K562 (cell line): Measurements from ENCODE around the gene GPER1. TPM values are rescaled to one million over a fixed set of nuclear protein-coding genes. Genes with fewer than 3 reads are reported as not detected.
A peak's percentile ranks its signal among the peaks of the same experiment; 100 is the strongest.

Source experiments
- ATAC-seq: fragments of 200-7000 bp; cut with Tn5 transposase; 3 replicates; pipeline ENCODE4 v1.9.1; 2020; ENCODE audit warnings: moderate library complexity
- BruUV-seq: library from RNA; stranded (reverse); fragments of 400-500 nt; replicated peaks from 2 replicates; lab custom pipeline; 2021; lab: Mats Ljungman, UMichigan
- CTCF ChIA-PET: fragments of 300-600 bp; formaldehyde crosslinking; extraction: SDS; loops from one replicate; lab custom pipeline; 2021; ENCODE audit warnings: low intra/inter-chr PET ratio; lab: Yijun Ruan, JAX
- POLR2A ChIA-PET: fragments of 300-600, 350-650 bp; sonication (Branson Sonifier 250); formaldehyde crosslinking; extraction: SDS; loops from one replicate; lab custom pipeline; 2021; ENCODE audit warnings: antibody characterized with exemption, inconsistent platforms; lab: Yijun Ruan, JAX
- DNase-seq, 4 experiments: peaks; one replicate each; pipeline versions ENCODE4 v3.0.0 to v3.0.0-alpha.2; 2011 to 2018; ENCODE audit warnings: low spot score in 3 of 4, mixed read lengths in 3 of 4; ENCODE audit errors: extremely low read depth in 1 of 4
- FAIRE-seq: peaks from 2 replicates; lab custom pipeline; 2011; peaks lifted over from hg19 to GRCh38; lab: Jason Lieb, UNC
- H2AFZ ChIP-seq: 2 replicates; pipeline ENCODE4 v1.6.0; 2011; ENCODE audit warnings: low read depth, low read length, control low read depth, inconsistent platforms
- H3K27ac ChIP-seq: fragments of 200-600 bp; 3 replicates; pipeline ENCODE4 v1.8.0; 2011; ENCODE audit warnings: low read depth, mild to moderate bottlenecking, control low read depth, inconsistent platforms, low read length, moderate library complexity, mixed read lengths; ENCODE audit errors: extremely low read depth
- H3K27me3 ChIP-seq, 2 experiments: fragments of 300-600 bp in 1 of 2; 2 replicates in 1 of 2; 3 replicates in 1 of 2; pipeline versions ENCODE4 v1.6.0 to v1.8.0; 2011; ENCODE audit warnings: inconsistent platforms in 2 of 2, low read length in 2 of 2, mild to moderate bottlenecking in 1 of 2, mixed read lengths in 1 of 2, moderate library complexity in 1 of 2; ENCODE audit not compliant: control insufficient read depth in 2 of 2, insufficient read depth in 2 of 2
- H3K36me3 ChIP-seq: fragments of 300-600 bp; 3 replicates; pipeline ENCODE4 v1.8.0; 2011; ENCODE audit warnings: mild to moderate bottlenecking, low read length, inconsistent platforms; ENCODE audit not compliant: control insufficient read depth, insufficient read depth
- H3K4me1 ChIP-seq, 2 experiments: fragments of 200-600 bp in 1 of 2; replicated peaks in 1 of 2; 2 replicates in 1 of 2; 3 replicates in 1 of 2; pipeline versions ENCODE4 v1.5.1 to v1.8.0; 2011; ENCODE audit warnings: inconsistent platforms in 2 of 2, low read length in 2 of 2, mild to moderate bottlenecking in 1 of 2, mixed read lengths in 1 of 2, moderate library complexity in 1 of 2; ENCODE audit not compliant: control insufficient read depth in 2 of 2, insufficient read depth in 2 of 2
- H3K4me2 ChIP-seq: 2 replicates; pipeline ENCODE4 v1.6.1; 2011; ENCODE audit warnings: low read length, control low read depth, inconsistent platforms, mixed read lengths; ENCODE audit not compliant: insufficient read depth
- H3K4me3 ChIP-seq: fragments of 200-600 bp; sonication (generic), shearing (Covaris generic); 2 replicates; pipeline ENCODE4 v1.5.1; 2016; ENCODE audit warnings: control low read depth, inconsistent platforms
- H3K79me2 ChIP-seq: fragments of 200-600 bp; 3 replicates; pipeline ENCODE4 v1.8.0; 2011; ENCODE audit warnings: low read length, inconsistent platforms; ENCODE audit not compliant: control insufficient read depth, insufficient read depth
- H3K9ac ChIP-seq, 2 experiments: 2 replicates each; pipeline versions ENCODE4 v1.6.0 to v1.6.1; 2011; ENCODE audit warnings: low read depth in 2 of 2, low read length in 2 of 2, control low read depth in 1 of 2, inconsistent platforms in 1 of 2, mild to moderate bottlenecking in 1 of 2, mixed read lengths in 1 of 2; ENCODE audit not compliant: insufficient read depth in 1 of 2
- H3K9me1 ChIP-seq: one replicate; pipeline ENCODE4 v1.6.0; 2011; ENCODE audit warnings: inconsistent platforms, mild to moderate bottlenecking, low read length, moderate library complexity; ENCODE audit not compliant: control insufficient read depth, insufficient read depth
- H3K9me3 ChIP-seq: replicated peaks from 2 replicates; pipeline ENCODE4 v1.5.1; 2011; ENCODE audit warnings: low read depth, low read length, inconsistent platforms; ENCODE audit not compliant: control insufficient read depth, insufficient read depth
- H4K20me1 ChIP-seq: replicated peaks from 2 replicates; pipeline ENCODE4 v1.6.1; 2011; ENCODE audit warnings: low read length, inconsistent platforms, mixed read lengths; ENCODE audit not compliant: control insufficient read depth, insufficient read depth
- CEBPG ChIP-seq, 3 experiments: fragments of 200-800 bp in 1 of 3; sonication (Bioruptor generic) in 1 of 3; sonication (generic) in 1 of 3; formaldehyde crosslinking in 1 of 3; IDR thresholded peaks in 2 of 3; conservative IDR thresholded peaks in 1 of 3; 2 replicates each; pipeline versions ENCODE4 v1.6.1 to v1.8.0; 2016 to 2022; ENCODE audit warnings: missing compliant biosample characterization in 2 of 3, missing genetic modification characterization in 2 of 3, mild to moderate bottlenecking in 1 of 3, missing genetic modification reagents in 1 of 3
- HINFP ChIP-seq: fragments of 450-650 bp; conservative IDR thresholded peaks from 2 replicates; pipeline ENCODE4 v1.6.1; 2016; ENCODE audit warnings: missing genetic modification characterization, low read depth, mild to moderate bottlenecking, control low read depth, missing compliant biosample characterization
- KHSRP ChIP-seq: fragments of 450-650 bp; IDR thresholded peaks from 2 replicates; pipeline ENCODE4 v1.6.1; 2017
- KLF13 ChIP-seq: fragments of 450-650 bp; IDR thresholded peaks from 2 replicates; pipeline ENCODE4 v1.6.1; 2016; ENCODE audit warnings: missing genetic modification characterization, low read depth, mild to moderate bottlenecking, missing compliant biosample characterization, moderate library complexity, borderline replicate concordance
- MYC ChIP-seq, 2 experiments: fragments of 250-450 bp in 1 of 2; sonication (Bioruptor Pico) in 1 of 2; IDR thresholded peaks; 2 replicates each; pipeline versions ENCODE4 v1.5.1 to v1.6.1; 2012 to 2021; ENCODE audit warnings: low read depth in 2 of 2, borderline replicate concordance in 1 of 2, improper control_type of control experiment in 1 of 2, low read length in 1 of 2, mild to moderate bottlenecking in 1 of 2, moderate library complexity in 1 of 2
- NFE2L1 ChIP-seq: fragments of 450-650 bp; IDR thresholded peaks from 2 replicates; pipeline ENCODE4 v1.6.1; 2016; ENCODE audit warnings: missing genetic modification characterization, low read depth, mild to moderate bottlenecking, missing compliant biosample characterization, moderate library complexity, borderline replicate concordance
- RREB1 ChIP-seq: fragments of 250-450 bp; sonication (Bioruptor Pico); IDR thresholded peaks from 2 replicates; pipeline ENCODE4 v1.4.0; 2020
- SREBF2 ChIP-seq: sonication (generic); formaldehyde crosslinking; IDR thresholded peaks from 2 replicates; pipeline ENCODE4 v1.4.0; 2020; ENCODE audit warnings: mild to moderate bottlenecking, missing genetic modification reagents
- TSHZ1 ChIP-seq: fragments of 250-450 bp; sonication (Bioruptor Pico); IDR thresholded peaks from 2 replicates; pipeline ENCODE4 v1.4.0; 2020; ENCODE audit warnings: mild to moderate bottlenecking, moderate library complexity
- ZC3H11A ChIP-seq: IDR thresholded peaks from 2 replicates; pipeline ENCODE4 v1.6.1; 2012; ENCODE audit warnings: low read depth, low read length, improper control_type of control experiment
- WGBS: fragments of 100-300 bp; shearing (Covaris generic); methylation state at CpG from one replicate; pipeline ENCODE4 v1.1.6; 2016; ENCODE audit warnings: low coverage, mixed read lengths; ENCODE audit not compliant: insufficient coverage; ENCODE audit errors: missing lambda C conversion rate; 5-methylcytosine and 5-hydroxymethylcytosine counted together
- in situ Hi-C: fragments of 300-500 bp; cut with MboI; formaldehyde crosslinking; loops from 4 replicates; pipeline ENCODE4 v1.15.0; 2018; ENCODE audit warnings: inconsistent platforms, mixed read lengths
- intact Hi-C: fragments of 100-400 bp; cut with micrococcal nuclease; formaldehyde crosslinking; loops from 2 replicates; pipeline ENCODE4 v1.14.2; 2022
- polyA plus RNA-seq, 8 experiments: library from polyadenylated mRNA; depleted of rRNA in 4 of 8; stranded (reverse) in 5 of 8; unstranded in 3 of 8; fragments of >200 nt; fragmentation: Nextera tagmentation in 2 of 8; fragmentation: Illumina TruSeq in 1 of 8; extraction: Ambion mirVana in 2 of 8; extraction: Trizol in 1 of 8; gene quantifications; 2 replicates each; pipeline versions ENCODE4 v1.2.1 to v1.2.3, GENCODE V29; 2011 to 2014; ENCODE audit warnings: inconsistent platforms in 1 of 8, missing spikeins in 1 of 8
- total RNA-seq, 7 experiments: library from RNA; depleted of rRNA in 6 of 7; stranded (reverse); fragments of >200 nt in 6 of 7; fragmentation: Illumina TruSeq in 2 of 7; extraction: Trizol in 2 of 7; gene quantifications; 2 replicates each; pipeline versions ENCODE4 v1.2.1 to v1.2.3, GENCODE V29; 2011 to 2021; ENCODE audit warnings: low replicate concordance in 1 of 7

GPER1 gene
- total and polyA plus RNA-seq, 9 of the 15 experiments (the other 6 are each of a cell fraction or from before 2014, with no cell fraction given) = 0.04 to 0.09 (median 0.08) TPM; not detected in 6

GRCh38 chr7:1124164-1124563, 36.3 kb downstream of the GPER1 start:
- WGBS = 86% methylated on average over 10 of the region's 11 CpGs
- H3K4me1 ChIP-seq = peaks cover 0 to 22% of the 10 kb centered on the region in 2 experiments; a peak in 2 of 5 replicates
- no peaks in the 10 kb centered on the region for H3K27me3 ChIP-seq
- FAIRE-seq (no peak), ATAC-seq (no peak), DNase-seq (no peak)
- H2AFZ ChIP-seq = no peak overlapping the region
- intact Hi-C loops = no loop called here
- peaks cover 23% of the 10 kb centered on the region for H3K36me3 ChIP-seq
- ChIA-PET CTCF (no interaction called here), POLR2A (interaction anchor here (0.6 to 1.0 kb wide), 3 partner anchors 13 to 14 kb away, joined by 3 to 4 read pairs (median 3); no protein-coding TSS in a partner anchor)
- H4K20me1 ChIP-seq = no peaks in the 10 kb centered on the region
- no peak overlapping the region for H3K4me3 ChIP-seq
- H3K9me3 ChIP-seq = no peaks in the 10 kb centered on the region
- BruUV-seq = no TSS peak
- H3K4me2 ChIP-seq = no peak overlapping the region
- H3K27ac ChIP-seq = no peak overlapping the region
- peaks cover 11% of the 10 kb centered on the region; the same call in 2 of the 3 replicates for H3K79me2 ChIP-seq
- in situ Hi-C loops = no loop called here
- no peaks in the 10 kb centered on the region for H3K9me1 ChIP-seq
- peak overlapping the region in 1 of 2 experiments; percentile 10; a peak in 1 of 4 replicates for H3K9ac ChIP-seq
- TF ChIP-seq MYC (IDR thresholded peaks at IDR 0.05; ENCODE audit: low read depth, low read length) (no peak), MYC (CRISPR knock-in tag; IDR thresholded peaks at IDR 0.05; ENCODE audit: borderline replicate concordance, low read depth) (no peak), KLF13 (tag) (no peak), TSHZ1 (CRISPR knock-in tag) (no peak), CEBPG (CRISPR knock-in tag; IDR thresholded peaks at IDR 0.05) (no peak), CEBPG (tag; conservative IDR thresholded peaks at IDR 0.05 in 1 of 2, IDR thresholded peaks at IDR 0.05 in 1 of 2) (no peak), RREB1 (CRISPR knock-in tag) (no peak), HINFP (tag) (no peak), KHSRP (no peak), SREBF2 (CRISPR knock-in tag) (no peak), ZC3H11A (no peak), NFE2L1 (tag) (no peak)
